ENCODE results near the gene DICER1. TPM values are rescaled to one million over a fixed set of nuclear protein-coding genes. Genes with fewer than 3 reads are reported as not detected.

The DICER1 gene
- total RNA-seq, 1 donor from 2014 or later, result 118 TPM

DNA sequence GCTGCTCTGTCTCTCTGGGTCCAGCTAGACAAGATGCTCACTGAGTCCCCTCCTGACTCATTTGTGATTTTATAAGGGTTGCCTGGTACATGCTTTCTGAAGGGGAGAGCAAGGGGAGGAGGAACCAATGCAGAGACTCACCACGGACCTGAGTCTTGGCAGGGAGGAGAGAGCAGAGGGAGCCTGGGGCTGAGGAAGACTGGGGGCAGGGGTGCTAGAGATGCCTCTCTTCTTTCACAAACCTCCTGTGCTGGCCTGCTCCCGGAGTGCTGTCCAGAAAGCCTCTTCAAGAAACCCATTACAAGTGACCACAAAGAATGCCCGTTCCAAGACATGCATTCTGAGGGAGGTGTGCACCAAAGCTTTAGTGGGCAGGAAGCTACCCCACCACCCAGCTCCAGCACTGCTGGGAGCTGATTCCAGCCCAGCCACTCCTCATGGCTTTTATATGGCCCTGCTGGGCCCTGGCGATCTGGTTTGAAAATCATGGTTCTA is 33.1 kb upstream of the DICER1 start:
- H3K36me3 Mint-ChIP-seq (ENCODE audit: insufficient read depth), result peaks cover 15% of the 10 kb centered on the region
- H3K4me1 Mint-ChIP-seq (ENCODE audit: low read depth), result peaks cover 8% of the 10 kb centered on the region
- no peak for TF ChIP-seq CTCF (IDR thresholded peaks at IDR 0.05; ENCODE audit: unreplicated experiment)
- H3K27ac Mint-ChIP-seq, result peak overlapping the region; percentile 43
- H3K9me3 Mint-ChIP-seq (ENCODE audit: low read depth), result peaks cover 10% of the 10 kb centered on the region
- no peak for DNase-seq (ENCODE audit: low spot score, unreplicated experiment)
- H3K4me3 Mint-ChIP-seq (ENCODE audit: low read depth), result no peak overlapping the region
- no peaks in the 10 kb centered on the region for H3K27me3 Mint-ChIP-seq

GRCh38 chr14:95189367-95190132 is 32.2 kb upstream of the DICER1 start:
- no peak for DNase-seq (ENCODE audit: low spot score, unreplicated experiment)
- TF ChIP-seq CTCF (IDR thresholded peaks at IDR 0.05; ENCODE audit: unreplicated experiment), result no peak
- Mint-ChIP-seq H3K4me3 (ENCODE audit: low read depth) (no peak overlapping the region), H3K27me3 (no peaks in the 10 kb centered on the region), H3K27ac (no peak overlapping the region), H3K9me3 (ENCODE audit: low read depth) (peaks cover 10% of the 10 kb centered on the region), H3K36me3 (ENCODE audit: insufficient read depth) (peaks cover 15% of the 10 kb centered on the region), H3K4me1 (ENCODE audit: low read depth) (peaks cover 7% of the 10 kb centered on the region)

DNA sequence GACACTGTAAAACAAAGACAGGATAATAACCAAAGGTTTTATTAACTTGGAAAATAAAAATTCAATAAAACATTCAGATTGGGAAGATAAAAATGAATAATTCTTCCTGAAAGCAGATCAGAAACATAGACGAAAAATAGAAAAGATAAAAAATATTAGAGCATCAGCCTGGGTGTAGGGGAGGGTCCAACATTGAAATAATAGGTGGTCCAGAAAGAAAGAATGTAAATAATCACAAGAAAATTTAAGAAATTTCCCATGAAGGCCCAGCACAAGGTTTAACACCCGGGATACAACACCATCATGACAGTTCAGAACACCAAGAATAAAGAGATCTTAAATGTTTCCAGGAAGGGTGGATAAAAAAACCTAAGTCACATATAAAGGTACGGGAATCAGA is 31.1 kb upstream of the DICER1 start:
- peaks cover 10% of the 10 kb centered on the region for H3K4me1 Mint-ChIP-seq (ENCODE audit: low read depth)
- no peak for DNase-seq (ENCODE audit: low spot score, unreplicated experiment)
- no peak overlapping the region for H3K4me3 Mint-ChIP-seq (ENCODE audit: low read depth)
- peaks cover 10% of the 10 kb centered on the region for H3K9me3 Mint-ChIP-seq (ENCODE audit: low read depth)
- H3K27ac Mint-ChIP-seq, result no peak overlapping the region
- no peaks in the 10 kb centered on the region for H3K27me3 Mint-ChIP-seq
- TF ChIP-seq CTCF (IDR thresholded peaks at IDR 0.05; ENCODE audit: unreplicated experiment), result no peak
- H3K36me3 Mint-ChIP-seq (ENCODE audit: insufficient read depth), result peaks cover 15% of the 10 kb centered on the region

DNA sequence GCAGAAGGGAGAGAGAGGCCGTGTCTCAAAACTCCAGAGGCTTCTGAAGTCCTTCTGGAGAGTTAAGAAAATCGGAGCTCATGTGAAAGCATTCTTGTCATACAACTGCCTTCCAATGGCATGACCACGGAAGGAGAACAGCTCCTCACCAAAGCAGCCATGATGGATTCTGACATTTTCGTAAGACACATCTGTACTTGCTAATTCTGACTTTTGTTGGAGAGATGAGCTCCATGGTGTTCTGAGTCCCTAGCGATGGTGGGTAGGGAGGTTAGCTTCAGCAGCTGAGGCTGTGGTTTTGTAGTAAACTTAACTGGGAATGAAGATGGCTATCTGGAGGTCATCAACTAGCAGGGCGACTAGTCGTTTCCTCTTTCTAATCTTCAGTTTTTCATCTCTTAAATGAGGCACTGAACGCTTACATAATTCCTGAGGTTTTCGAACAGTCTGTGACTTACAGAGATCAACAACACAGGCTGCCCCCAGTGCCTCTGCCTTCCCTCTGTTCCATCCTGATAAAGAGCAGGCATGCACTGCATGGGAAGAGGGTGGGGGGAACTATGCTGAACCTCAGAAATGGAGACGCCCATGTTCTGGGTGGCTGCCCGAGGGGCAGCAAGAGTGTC is 28.6 kb upstream of the DICER1 start:
- Mint-ChIP-seq H3K4me3 (ENCODE audit: low read depth) (no peak overlapping the region), H3K27ac (no peak overlapping the region), H3K4me1 (ENCODE audit: low read depth) (peaks cover 9% of the 10 kb centered on the region), H3K9me3 (ENCODE audit: low read depth) (peaks cover 10% of the 10 kb centered on the region), H3K27me3 (no peaks in the 10 kb centered on the region), H3K36me3 (ENCODE audit: insufficient read depth) (peaks cover 19% of the 10 kb centered on the region)
- no peak for DNase-seq (ENCODE audit: low spot score, unreplicated experiment)
- no peak for TF ChIP-seq CTCF (IDR thresholded peaks at IDR 0.05; ENCODE audit: unreplicated experiment)

DNA sequence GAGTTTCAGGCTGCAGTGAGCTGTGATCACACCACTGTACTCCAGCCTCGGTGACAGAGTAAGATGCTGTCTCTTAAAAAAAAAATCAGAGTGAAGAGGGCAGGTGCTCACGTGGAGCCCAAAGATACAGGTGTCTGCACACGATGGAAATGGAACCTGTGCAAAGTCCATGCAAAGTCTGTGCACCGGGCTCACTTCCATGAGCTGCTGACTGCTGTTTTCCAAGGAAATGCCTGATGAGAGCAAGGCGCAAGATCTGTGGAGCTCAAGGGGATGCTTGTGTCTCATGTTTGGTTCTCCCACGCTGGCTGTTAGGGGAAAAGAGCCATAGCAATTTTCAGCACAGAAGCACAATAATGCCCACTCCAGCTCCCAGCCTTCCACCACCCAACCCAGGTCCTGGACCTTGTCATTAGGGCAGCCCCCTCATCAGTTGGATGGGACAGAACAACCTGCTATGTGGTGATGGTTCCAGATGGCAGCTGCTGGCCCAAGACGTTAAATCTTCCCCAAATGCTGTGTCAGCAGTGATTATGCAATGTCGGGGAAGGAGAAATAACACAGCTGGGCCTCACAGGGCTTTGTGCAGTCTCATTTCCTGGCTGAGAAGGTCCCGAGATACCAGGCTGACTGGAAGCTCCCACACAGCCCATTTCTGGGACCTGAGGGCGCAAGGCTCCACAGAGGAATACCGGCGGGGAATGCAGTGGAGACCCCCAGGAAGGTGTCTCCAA is 27.9 kb upstream of the DICER1 start:
- Mint-ChIP-seq H3K4me1 (ENCODE audit: low read depth) (peaks cover 7% of the 10 kb centered on the region), H3K27ac (no peak overlapping the region), H3K4me3 (ENCODE audit: low read depth) (no peak overlapping the region), H3K36me3 (ENCODE audit: insufficient read depth) (peaks cover 22% of the 10 kb centered on the region), H3K27me3 (no peaks in the 10 kb centered on the region), H3K9me3 (ENCODE audit: low read depth) (peaks cover 10% of the 10 kb centered on the region)
- no peak for DNase-seq (ENCODE audit: low spot score, unreplicated experiment)
- TF ChIP-seq CTCF (IDR thresholded peaks at IDR 0.05; ENCODE audit: unreplicated experiment), result no peak
